ENCODE results near the gene GRAP2.

GRAP2 gene

GRCh38 chr22:39927544-39927943, 26.7 kb downstream of the GRAP2 start:
- Mint-ChIP-seq H3K27me3 (peaks cover 7% of the 10 kb centered on the region), H3K27ac (no peak overlapping the region), H3K36me3 (peaks cover 6% of the 10 kb centered on the region), H3K4me3 (no peak overlapping the region), H3K4me1 (peaks cover 17% of the 10 kb centered on the region), H3K9me3 (no peaks in the 10 kb centered on the region)
- ATAC-seq: no peak

DNA sequence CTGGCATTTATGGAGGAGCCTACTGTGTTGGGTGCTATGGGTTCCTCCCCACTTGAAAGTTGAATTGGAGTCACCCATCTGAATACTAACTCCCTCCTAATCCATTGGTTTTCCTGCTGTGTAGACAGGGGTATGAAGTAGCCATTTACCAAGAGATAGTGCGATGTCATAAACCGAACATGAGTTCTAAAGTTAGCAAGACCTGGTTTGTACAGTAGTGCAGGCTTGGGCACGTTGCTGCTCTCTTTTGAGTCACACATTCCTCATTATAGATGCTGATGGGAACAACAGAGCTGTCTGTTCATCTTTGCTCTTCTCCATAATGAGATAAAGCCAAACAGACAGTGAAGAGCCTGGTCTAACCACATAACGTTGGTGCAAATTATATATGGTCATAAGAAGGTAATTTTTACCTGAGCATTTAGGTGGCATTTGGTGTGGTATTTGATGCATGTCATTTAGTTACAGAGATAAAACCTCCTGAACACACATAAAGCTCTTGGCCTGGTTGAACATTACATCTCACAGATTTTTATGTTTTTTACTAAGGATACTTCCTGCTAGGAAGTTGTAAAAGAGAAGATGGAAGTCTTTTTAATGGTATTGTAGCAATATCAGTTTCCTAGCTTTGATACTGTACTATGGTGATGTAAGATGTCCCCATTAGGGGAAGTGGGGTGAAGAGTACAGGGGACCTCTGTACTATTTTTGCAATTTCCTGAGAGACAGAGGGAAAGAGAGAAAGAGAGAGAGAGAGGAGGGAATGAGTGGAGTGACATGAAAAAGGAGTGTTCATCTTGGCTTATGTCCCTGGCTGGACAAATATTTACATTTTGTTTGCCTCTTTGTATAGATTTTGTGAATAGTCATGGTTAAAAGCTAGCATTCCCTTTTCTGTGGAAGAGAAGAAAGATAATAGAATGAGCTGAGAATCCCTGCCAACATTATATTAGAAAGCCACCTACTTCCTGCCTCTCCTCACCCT, 27.9 kb downstream of the GRAP2 start:
- Mint-ChIP-seq H3K9me3 (no peaks in the 10 kb centered on the region), H3K27me3 (peaks cover 7% of the 10 kb centered on the region), H3K4me1 (peaks cover 28% of the 10 kb centered on the region), H3K27ac (no peak overlapping the region), H3K36me3 (peaks cover 6% of the 10 kb centered on the region), H3K4me3 (no peak overlapping the region)
- no peak for ATAC-seq

DNA sequence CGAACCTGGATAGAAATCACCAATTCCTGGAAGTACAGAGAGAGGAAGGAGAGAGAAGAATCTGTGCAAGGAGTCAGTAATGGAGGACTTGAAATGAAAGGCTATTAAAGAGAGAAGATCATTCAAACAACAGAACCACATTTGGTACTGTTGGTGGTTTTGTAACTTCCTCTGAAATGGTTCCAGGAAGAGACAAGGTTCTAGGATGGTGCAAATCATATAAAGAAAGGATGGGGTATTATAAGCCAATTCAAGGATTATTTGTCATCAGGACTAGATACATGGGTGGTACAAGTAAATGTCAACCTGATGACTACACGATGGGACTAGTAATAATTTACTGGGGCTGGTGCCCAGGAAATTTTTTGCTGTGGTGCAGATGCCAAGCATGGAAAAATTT, 30.4 kb downstream of the GRAP2 start:
- no peak overlapping the region for H3K27ac Mint-ChIP-seq
- H3K9me3 Mint-ChIP-seq: no peaks in the 10 kb centered on the region
- H3K27me3 Mint-ChIP-seq: no peaks in the 10 kb centered on the region
- peaks cover 34% of the 10 kb centered on the region for H3K4me1 Mint-ChIP-seq
- no peak for ATAC-seq
- no peak overlapping the region for H3K4me3 Mint-ChIP-seq
- no peaks in the 10 kb centered on the region for H3K36me3 Mint-ChIP-seq

DNA sequence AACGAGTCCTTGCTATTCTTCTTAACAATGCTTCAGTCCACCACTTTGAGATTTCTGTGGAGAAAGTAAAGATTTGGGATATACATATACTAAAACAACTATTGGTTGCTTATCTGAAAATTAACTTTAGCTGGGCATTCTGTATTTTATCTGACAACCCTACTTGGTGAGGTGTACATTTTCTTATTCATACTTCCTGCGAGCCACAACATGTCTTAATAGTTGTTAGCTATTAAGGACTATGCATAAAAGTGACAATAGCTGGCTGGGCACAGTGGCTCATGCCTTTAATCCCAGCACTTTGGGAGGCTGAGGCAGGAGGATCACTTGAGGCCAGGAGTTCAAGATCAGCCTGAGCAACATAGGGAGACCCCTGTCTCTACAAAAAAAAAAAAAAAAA, 31.3 kb downstream of the GRAP2 start:
- no peak for ATAC-seq
- Mint-ChIP-seq H3K4me3 (no peak overlapping the region), H3K36me3 (no peaks in the 10 kb centered on the region), H3K27me3 (no peaks in the 10 kb centered on the region), H3K4me1 (peaks cover 40% of the 10 kb centered on the region), H3K27ac (no peak overlapping the region), H3K9me3 (no peaks in the 10 kb centered on the region)

DNA sequence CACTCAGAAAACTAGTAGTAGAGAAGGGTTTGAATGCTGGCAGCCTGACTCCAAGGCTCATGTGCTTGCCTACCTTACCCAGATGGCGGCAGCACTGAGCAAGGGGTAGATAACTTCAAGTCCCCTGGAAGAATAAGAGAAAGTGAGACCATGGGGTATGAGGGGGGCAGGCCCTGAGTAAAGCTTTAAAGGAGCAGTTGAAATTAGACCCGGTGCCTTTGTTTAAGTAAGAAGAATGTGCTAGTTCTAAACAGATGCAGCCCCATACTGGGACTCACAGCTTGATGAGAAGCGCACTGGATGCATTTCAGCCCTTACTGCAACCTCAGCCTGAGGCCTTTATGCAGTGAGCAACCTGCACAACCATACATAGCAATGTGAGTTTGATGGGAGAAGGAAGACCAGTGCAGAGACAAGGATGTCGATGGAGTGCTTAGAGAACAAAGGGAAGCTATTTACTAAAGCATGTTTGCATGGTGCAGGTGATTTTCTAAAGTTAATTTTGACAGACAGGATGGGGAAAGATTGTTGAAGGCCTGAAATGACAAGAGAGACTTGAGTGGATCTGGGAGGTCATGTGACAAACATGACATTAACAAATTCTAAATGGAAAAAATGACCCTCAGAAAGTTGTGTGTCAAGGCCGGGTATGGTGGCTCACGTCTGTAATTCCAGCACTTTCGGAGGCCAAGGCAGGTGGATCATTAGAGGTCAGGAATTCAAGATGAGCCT, 32.2 kb downstream of the GRAP2 start:
- Mint-ChIP-seq H3K27me3 (no peaks in the 10 kb centered on the region), H3K9me3 (no peaks in the 10 kb centered on the region), H3K27ac (peak overlapping the region; percentile 55), H3K36me3 (no peaks in the 10 kb centered on the region), H3K4me1 (peaks cover 36% of the 10 kb centered on the region), H3K4me3 (no peak overlapping the region)
- ATAC-seq: no peak

DNA sequence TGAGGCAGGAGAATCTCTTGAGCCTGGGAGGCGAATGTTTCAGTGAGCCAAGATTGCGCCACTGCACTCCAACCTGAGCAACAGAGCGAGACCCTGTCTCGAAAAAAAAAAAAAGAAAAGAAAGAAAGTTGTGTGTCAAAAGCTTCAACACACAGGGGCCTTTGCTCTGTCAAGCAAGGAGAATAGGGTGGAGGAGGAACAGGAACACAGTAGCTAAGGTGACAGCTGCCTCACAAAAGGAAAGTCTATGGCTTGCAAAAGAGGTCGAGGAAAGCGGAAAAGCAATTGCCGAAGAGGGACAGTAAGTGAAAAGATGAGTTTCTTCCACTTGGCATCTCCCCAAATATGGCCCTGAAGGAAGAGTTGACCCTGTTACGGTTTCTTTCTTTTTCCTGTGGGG, 32.9 kb downstream of the GRAP2 start:
- peaks cover 33% of the 10 kb centered on the region for H3K4me1 Mint-ChIP-seq

DNA sequence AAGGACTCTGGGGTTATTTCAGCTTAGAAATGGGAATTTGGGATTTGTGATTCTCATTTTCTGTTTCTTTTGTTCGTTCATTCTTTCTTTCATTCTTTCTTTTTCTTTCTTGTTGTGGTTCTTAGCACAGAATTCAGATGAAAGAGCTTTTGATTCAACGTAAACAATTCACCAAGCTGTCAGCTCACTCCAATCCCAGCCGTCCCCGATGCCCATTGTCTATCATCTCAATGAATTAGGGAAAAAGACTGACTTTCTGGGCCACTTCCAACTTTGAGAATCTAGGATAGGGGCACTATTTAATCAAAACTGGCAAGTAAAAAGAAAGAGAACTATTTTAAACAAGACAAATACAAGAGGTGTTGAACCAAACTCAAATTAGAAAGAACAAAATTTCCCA, 34.2 kb downstream of the GRAP2 start:
- H3K4me3 Mint-ChIP-seq: no peak overlapping the region
- no peaks in the 10 kb centered on the region for H3K36me3 Mint-ChIP-seq
- no peaks in the 10 kb centered on the region for H3K9me3 Mint-ChIP-seq
- ATAC-seq: no peak
- peak overlapping the region; percentile 61 for H3K27ac Mint-ChIP-seq
- no peaks in the 10 kb centered on the region for H3K27me3 Mint-ChIP-seq
- peaks cover 38% of the 10 kb centered on the region for H3K4me1 Mint-ChIP-seq

More for the DNA sequence above, 32.9 kb downstream of the GRAP2 start:
- Mint-ChIP-seq H3K36me3 (no peaks in the 10 kb centered on the region), H3K4me3 (no peak overlapping the region), H3K27me3 (no peaks in the 10 kb centered on the region), H3K9me3 (no peaks in the 10 kb centered on the region), H3K27ac (peak overlapping the region; percentile 55)
- ATAC-seq: peak; percentile 70

- H3K9me3 Mint-ChIP-seq: no peaks in the 10 kb centered on the region
- no peaks in the 10 kb centered on the region for H3K27me3 Mint-ChIP-seq
- H3K36me3 Mint-ChIP-seq: no peaks in the 10 kb centered on the region
- no peak overlapping the region for H3K4me3 Mint-ChIP-seq
- ATAC-seq: no peak
- peaks cover 43% of the 10 kb centered on the region for H3K4me1 Mint-ChIP-seq
- H3K27ac Mint-ChIP-seq: peak overlapping the region; percentile 61
Observed at GRCh38 chr22:39935612-39936011, 34.7 kb downstream of the GRAP2 start.

DNA sequence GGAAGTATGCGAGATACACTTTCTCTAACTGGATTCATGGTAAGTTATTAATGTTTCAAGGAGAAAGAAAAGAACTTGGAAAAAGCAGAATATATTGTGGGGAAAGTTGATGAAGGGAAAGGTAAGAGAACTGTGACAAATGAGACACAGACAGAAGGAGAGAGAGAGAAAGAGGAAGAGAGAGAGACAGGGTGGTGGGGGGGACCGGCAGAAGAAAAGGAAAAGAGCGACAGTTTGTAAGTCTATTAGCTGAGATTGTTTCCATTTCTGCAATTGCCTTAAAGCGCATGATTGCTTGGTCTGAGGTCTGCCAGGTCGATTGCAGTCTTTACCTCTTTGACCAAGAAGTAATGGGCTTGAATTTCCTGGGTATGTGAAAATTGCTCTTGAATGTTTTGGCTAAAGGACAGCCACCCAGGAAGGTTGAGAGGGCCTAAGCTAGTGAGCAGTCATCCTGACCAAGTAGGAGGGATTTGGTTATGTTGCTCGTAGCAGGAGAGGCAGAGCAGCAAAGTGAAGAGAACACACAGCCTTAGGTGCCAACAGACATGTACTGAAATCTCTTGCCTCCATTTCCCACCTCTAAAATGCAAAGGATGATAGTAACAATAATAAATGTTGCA, 35.8 kb downstream of the GRAP2 start:
- no peaks in the 10 kb centered on the region for H3K27me3 Mint-ChIP-seq
- H3K4me3 Mint-ChIP-seq: peak overlapping the region; percentile 8
- H3K9me3 Mint-ChIP-seq: no peaks in the 10 kb centered on the region
- H3K27ac Mint-ChIP-seq: peak overlapping the region; percentile 61
- no peak for ATAC-seq
- peaks cover 47% of the 10 kb centered on the region for H3K4me1 Mint-ChIP-seq
- H3K36me3 Mint-ChIP-seq: no peaks in the 10 kb centered on the region

DNA sequence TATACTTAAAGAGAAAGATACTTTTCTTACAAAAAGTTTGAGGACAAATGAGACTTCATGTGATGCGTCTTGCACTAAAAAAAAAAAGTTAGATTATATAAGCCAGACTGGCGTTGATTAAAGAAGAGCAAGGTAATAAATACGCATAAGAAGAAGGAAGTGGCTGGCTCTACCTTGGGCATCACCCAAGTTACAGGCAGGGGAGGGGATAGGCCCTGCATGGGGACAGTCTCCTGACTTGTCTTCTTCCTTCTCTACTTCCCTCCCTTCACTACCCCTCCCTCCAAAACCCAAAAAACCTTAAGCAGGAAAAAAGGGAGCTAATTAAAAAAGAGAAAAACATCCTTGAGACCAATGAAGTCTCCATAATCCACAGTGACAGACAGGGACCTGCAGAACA, 37.0 kb downstream of the GRAP2 start:
- Mint-ChIP-seq H3K9me3 (no peaks in the 10 kb centered on the region), H3K36me3 (no peaks in the 10 kb centered on the region), H3K4me3 (no peak overlapping the region), H3K27me3 (no peaks in the 10 kb centered on the region), H3K4me1 (peaks cover 47% of the 10 kb centered on the region), H3K27ac (no peak overlapping the region)
- ATAC-seq: no peak

DNA sequence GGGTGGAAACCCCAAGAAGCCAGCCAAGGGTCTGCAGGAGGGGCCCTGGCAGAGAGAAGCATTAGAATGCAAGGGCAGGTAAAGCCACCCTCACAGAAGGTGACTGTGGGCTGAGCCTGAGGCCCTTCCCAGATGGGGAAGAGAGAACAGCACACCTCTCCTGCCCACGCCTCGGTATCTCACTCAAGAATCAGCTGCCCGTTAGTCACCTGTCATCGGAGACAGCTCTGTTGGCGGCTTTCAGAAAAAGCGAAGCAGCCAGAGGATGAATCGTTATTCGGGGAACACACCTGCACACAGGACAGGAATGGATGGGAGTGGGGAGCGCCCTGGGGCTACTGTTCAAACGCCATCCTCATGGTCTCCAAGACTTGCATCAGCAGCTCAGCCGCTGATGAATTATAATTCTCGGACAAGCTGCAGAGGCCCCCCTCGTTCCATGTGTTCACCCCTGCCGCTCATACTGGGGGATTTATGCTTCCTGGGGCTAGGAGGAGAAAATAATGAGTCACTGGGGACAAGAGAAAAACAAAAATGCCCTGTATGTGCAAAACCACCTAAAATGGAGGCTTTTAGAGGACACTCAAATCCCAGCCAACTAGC, 37.7 kb downstream of the GRAP2 start:
- no peak overlapping the region for H3K4me3 Mint-ChIP-seq
- no peak for ATAC-seq

GRCh38 chr22:39939830-39940229, 38.9 kb downstream of the GRAP2 start:
- H3K27me3 Mint-ChIP-seq: no peaks in the 10 kb centered on the region
- ATAC-seq: no peak
- H3K4me3 Mint-ChIP-seq: no peak overlapping the region
- H3K36me3 Mint-ChIP-seq: no peaks in the 10 kb centered on the region
- no peak overlapping the region for H3K27ac Mint-ChIP-seq
- H3K9me3 Mint-ChIP-seq: no peaks in the 10 kb centered on the region
- H3K4me1 Mint-ChIP-seq: peaks cover 34% of the 10 kb centered on the region

More for the DNA sequence above, 37.7 kb downstream of the GRAP2 start:
- Mint-ChIP-seq H3K36me3 (no peaks in the 10 kb centered on the region), H3K9me3 (no peaks in the 10 kb centered on the region), H3K27ac (no peak overlapping the region), H3K4me1 (peaks cover 42% of the 10 kb centered on the region), H3K27me3 (no peaks in the 10 kb centered on the region)

GRCh38 chr22:39940757-39941305, 39.9 kb downstream of the GRAP2 start:
- H3K27ac Mint-ChIP-seq: peak overlapping the region; percentile 30
- peaks cover 29% of the 10 kb centered on the region for H3K4me1 Mint-ChIP-seq
- no peaks in the 10 kb centered on the region for H3K9me3 Mint-ChIP-seq
- H3K4me3 Mint-ChIP-seq: no peak overlapping the region
- peak; percentile 68 for ATAC-seq
- H3K27me3 Mint-ChIP-seq: no peaks in the 10 kb centered on the region
- H3K36me3 Mint-ChIP-seq: no peaks in the 10 kb centered on the region

- Mint-ChIP-seq H3K36me3 (no peaks in the 10 kb centered on the region), H3K9me3 (no peaks in the 10 kb centered on the region), H3K27ac (no peak overlapping the region), H3K4me1 (peaks cover 23% of the 10 kb centered on the region), H3K4me3 (no peak overlapping the region), H3K27me3 (no peaks in the 10 kb centered on the region)
- no peak for ATAC-seq
Observed at GRCh38 chr22:39941601-39942000, 40.7 kb downstream of the GRAP2 start.

Measured in stimulated activated memory B cell treated with anti-CD40 and anti-IgM and Interleukin-4, amounts not matched to agents 10 μg/mL and 1 μg/mL and 100 μg/mL, for 72 hours (primary cell).